Measurements from ENCODE around the gene RHBDL3.
"Not testable (repeated sequence)": the region's sequence is repeated elsewhere in the genome, so short reads cannot be mapped to it uniquely, and the experiment has no call there.

RHBDL3 gene

DNA sequence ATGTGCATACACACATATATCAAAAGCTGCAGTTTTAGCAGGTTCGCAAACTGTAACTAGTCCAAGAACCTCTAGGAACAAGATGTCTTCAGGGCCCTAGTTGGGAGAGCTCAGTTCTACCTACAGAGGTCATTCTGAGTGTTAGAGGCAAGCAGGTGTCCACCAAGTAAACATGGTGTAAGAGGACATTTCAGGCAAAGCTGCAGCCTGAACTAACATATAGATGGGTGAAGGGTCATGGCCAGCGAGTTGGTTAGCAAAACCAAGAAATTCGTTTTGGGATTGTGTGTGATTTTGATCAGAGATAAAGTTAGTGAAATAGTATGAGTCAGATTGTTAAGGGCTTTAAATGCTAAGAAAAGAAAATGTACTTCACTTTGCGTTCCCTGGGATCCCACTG, 51.7 kb downstream of the RHBDL3 start:
- no peak overlapping the region for H3K27ac ChIP-seq
- TF ChIP-seq ZFX (IDR thresholded peaks at IDR 0.05), result no peak
- TF ChIP-seq, protein P1, sequence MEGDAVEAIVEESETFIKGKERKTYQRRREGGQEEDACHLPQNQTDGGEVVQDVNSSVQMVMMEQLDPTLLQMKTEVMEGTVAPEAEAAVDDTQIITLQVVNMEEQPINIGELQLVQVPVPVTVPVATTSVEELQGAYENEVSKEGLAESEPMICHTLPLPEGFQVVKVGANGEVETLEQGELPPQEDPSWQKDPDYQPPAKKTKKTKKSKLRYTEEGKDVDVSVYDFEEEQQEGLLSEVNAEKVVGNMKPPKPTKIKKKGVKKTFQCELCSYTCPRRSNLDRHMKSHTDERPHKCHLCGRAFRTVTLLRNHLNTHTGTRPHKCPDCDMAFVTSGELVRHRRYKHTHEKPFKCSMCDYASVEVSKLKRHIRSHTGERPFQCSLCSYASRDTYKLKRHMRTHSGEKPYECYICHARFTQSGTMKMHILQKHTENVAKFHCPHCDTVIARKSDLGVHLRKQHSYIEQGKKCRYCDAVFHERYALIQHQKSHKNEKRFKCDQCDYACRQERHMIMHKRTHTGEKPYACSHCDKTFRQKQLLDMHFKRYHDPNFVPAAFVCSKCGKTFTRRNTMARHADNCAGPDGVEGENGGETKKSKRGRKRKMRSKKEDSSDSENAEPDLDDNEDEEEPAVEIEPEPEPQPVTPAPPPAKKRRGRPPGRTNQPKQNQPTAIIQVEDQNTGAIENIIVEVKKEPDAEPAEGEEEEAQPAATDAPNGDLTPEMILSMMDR (conservative IDR thresholded peaks at IDR 0.05), result no peak

DNA sequence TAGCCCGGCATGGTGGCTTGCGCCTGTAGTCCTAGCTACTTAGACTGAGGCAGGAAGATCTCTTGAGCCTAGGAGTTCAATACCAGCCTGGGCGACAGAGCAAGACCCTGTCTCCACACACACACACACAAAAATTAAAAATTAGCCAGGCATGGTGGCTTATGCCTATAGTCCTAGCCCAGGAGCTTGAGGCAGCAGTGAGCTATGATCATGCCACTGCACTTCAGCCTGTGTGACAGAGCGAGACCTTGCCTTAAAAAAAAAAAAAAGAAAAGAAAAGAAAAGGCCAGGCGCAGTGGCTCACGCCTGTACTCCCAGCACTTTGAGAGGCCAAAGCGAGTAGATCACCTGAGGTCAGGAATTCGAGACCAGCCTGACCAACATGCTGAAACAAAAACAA, 52.4 kb downstream of the RHBDL3 start:
- H3K27ac ChIP-seq, result no peak overlapping the region
- TF ChIP-seq, protein P1 (conservative IDR thresholded peaks at IDR 0.05), result no peak
- TF ChIP-seq ZFX (IDR thresholded peaks at IDR 0.05), result no peak

DNA sequence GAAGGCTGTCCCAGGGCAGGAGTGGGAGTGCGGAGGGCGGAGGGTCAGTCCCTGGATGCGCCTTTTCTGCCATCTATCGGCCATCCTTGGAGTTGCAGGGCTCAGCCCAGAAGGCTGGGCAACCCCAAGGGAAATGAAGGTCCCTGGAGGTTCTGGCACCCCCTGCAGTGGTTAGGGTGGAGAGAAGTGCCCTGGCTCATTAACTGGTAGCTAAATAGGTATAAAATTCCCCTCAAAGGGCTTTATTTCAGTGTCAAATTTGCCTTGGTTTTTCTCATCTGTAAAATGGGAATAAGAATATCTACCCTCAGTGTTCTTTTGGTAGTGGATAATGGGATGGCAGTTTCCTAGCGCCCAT, 53.9 kb downstream of the RHBDL3 start:
- H3K27ac ChIP-seq, result no peak overlapping the region
- TF ChIP-seq ZFX (IDR thresholded peaks at IDR 0.05), result no peak
- TF ChIP-seq, protein P1 (conservative IDR thresholded peaks at IDR 0.05), result peak; percentile 99

DNA sequence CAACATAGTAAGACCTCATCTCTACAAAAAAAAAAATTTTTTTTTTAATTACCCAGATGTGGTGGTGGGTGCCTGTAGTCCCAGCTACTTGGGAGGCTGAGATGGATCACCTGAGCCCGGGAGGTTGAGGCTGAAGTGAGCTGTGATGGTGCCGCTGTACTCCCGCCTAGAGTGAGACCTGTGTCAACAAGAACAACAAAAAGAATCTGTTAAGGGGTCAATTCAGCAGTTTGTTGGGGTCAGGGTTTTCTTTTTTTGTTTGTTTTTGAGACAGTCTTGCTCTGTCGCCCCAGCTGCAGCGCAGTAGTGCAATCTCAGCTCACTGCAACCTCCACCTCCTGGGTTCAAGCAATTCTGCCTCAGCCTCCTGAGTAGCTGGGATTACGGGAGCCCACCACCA, 54.4 kb downstream of the RHBDL3 start:
- not testable (repeated sequence) for H3K27ac ChIP-seq

DNA sequence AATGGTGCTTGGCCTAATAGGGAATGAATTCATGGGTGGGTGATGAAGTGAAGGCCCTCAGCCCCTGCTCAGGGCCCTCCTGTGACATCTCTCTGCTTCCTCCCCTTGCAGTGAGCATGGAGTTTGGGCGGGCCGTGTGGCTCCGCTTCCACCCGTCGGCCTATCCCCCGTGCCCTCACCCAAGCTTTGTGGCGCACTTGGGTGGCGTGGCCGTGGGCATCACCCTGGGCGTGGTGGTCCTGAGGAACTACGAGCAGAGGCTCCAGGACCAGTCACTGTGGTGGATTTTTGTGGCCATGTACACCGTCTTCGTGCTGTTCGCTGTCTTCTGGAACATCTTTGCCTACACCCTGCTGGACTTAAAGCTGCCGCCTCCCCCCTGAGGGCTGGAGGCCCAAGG, 55.2 kb downstream of the RHBDL3 start:
- H3K27ac ChIP-seq, result no peak overlapping the region
- no peak for TF ChIP-seq ZFX (IDR thresholded peaks at IDR 0.05)
- TF ChIP-seq, protein P1 (conservative IDR thresholded peaks at IDR 0.05), result no peak

DNA sequence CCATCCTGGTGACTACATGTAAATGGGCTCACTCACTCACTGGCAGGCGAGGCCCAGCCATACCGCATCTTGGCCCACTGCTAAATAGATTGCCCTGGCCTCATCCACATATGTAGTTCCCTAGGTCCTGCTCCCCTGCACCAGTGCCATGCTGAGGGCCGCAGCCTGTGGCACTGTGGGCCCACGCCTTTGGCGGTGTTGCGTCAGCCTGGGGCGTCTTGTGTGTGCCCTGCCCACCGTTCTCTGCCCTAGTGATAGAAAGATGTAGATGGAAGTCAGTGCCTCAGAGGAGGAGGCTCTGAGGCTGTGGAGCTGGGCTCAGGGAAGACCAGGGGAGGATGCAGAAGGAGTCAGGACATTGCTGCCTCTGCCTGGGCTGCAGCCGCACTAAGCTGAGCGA, 57.4 kb downstream of the RHBDL3 start:
- H3K27ac ChIP-seq, result no peak overlapping the region
- TF ChIP-seq, protein P1 (conservative IDR thresholded peaks at IDR 0.05), result no peak
- TF ChIP-seq ZFX (IDR thresholded peaks at IDR 0.05), result no peak

DNA sequence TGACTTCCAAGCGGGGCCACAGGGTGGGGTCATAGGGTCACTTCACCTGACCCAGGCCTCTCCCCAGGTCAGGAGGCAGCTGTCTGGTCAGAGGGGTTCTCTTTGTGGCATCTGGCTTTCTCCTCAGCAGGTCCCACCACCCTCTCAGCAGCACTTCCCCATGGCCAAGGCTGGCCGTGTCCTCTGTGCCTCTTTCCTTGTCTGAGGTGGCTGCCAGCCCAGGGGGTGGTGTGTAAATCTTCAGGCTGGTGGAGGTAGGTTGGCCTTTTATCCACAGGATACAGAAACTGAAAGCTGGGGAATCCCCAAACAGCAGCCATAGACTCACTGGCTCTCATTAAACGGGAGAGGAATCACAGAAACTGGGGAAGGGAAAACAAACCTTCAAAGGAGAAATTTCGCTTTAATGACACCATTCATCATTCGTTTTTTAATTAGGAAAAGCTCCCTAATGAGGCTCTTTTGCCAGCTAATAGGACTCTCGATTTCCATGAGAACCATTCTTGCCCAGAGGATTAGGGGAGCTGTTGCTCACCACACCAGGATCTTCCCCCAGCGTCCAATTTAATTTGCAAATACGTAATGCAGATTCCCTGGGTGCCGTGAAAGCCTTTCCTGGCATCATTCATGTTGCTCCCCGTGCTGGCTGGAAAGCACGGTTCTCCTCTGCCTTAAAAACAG, 58.3 kb downstream of the RHBDL3 start:
- H3K27ac ChIP-seq, result no peak overlapping the region
- TF ChIP-seq, protein P1 (conservative IDR thresholded peaks at IDR 0.05), result no peak
- TF ChIP-seq ZFX (IDR thresholded peaks at IDR 0.05), result no peak

DNA sequence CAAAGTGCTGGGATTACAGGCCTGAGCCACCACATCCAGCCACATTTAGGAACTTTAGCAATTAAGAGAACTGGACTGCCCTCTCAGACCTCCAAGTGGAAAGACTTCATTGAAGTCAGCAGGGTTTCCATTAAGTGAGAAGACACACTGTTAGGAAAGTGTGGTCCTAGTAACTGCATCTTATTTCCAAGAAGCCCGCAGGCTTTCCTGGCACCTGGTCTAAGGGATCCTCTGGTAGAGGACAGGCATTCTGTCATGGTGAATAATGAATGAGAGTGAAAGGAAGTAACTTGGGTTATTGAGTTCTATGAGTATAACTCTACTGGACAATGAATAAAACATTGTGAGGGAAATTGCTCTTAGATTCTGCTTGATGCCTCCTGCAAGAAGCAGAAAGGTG, 62.3 kb downstream of the RHBDL3 start:
- TF ChIP-seq, protein P1 (conservative IDR thresholded peaks at IDR 0.05), result no peak
- TF ChIP-seq ZFX (IDR thresholded peaks at IDR 0.05), result no peak
- no peak overlapping the region for H3K27ac ChIP-seq

All from C4-2B (cell line).